Activated B cell treated with CpG ODN at 0.5 μM for 24 hours (primary cell): ENCODE measurements around the gene BDNF. TPM values are rescaled to one million over a fixed set of nuclear protein-coding genes. Genes with fewer than 3 reads are reported as not detected.

Experiments used
- ATAC-seq: fragments of 200-7000 bp; cut with Tn5 transposase; one replicate; pipeline ENCODE4 v1.10.0; 2021; ENCODE audit warnings: low read depth, mild to moderate bottlenecking, moderate library complexity
- CTCF ChIA-PET: fragments of 350-600 bp; sonication (Branson Sonifier 250); formaldehyde crosslinking; loops from one replicate; lab custom pipeline; 2021; ENCODE audit warnings: antibody characterized with exemption; lab: Charles Lee
- POLR2A ChIA-PET: fragments of 350-600 bp; sonication (Branson Sonifier 250); formaldehyde crosslinking; loops from one replicate; lab custom pipeline; 2021; ENCODE audit warnings: antibody characterized with exemption; lab: Charles Lee
- DNase-seq: peaks from one replicate; pipeline ENCODE4 v3.0.0; 2022
- H3K27ac Mint-ChIP-seq: one replicate; pipeline ENCODE4 v1.8.0; 2020; ENCODE audit warnings: mixed read lengths
- H3K27me3 Mint-ChIP-seq: one replicate; pipeline ENCODE4 v1.8.0; 2021; ENCODE audit warnings: mixed read lengths
- H3K36me3 Mint-ChIP-seq: one replicate; pipeline ENCODE4 v1.8.0; 2021; ENCODE audit warnings: low read depth, mixed read lengths
- H3K4me1 Mint-ChIP-seq: one replicate; pipeline ENCODE4 v1.8.0; 2021; ENCODE audit warnings: mixed read lengths
- H3K4me3 Mint-ChIP-seq: one replicate; pipeline ENCODE4 v1.8.0; 2020; ENCODE audit warnings: mild to moderate bottlenecking, mixed read lengths
- H3K9me3 Mint-ChIP-seq: one replicate; pipeline ENCODE4 v1.8.0; 2020; ENCODE audit warnings: mixed read lengths
- intact Hi-C: fragments of 100-400 bp; cut with micrococcal nuclease; formaldehyde crosslinking; loops from one replicate; pipeline ENCODE4 v1.15.1; 2024
- total RNA-seq: library from RNA; stranded (reverse); gene quantifications from 2 replicates; pipeline ENCODE4 v1.2.3, GENCODE V29; 2022
- TF ChIP-seq, protein P1 (sequence below): fragments of 200-600 bp; IDR thresholded peaks from one replicate; pipeline ENCODE4 v1.8.0; 2022; ENCODE audit warnings: antibody characterized with exemption, mild to moderate bottlenecking

Gene BDNF
- total RNA-seq, 1 donor from 2014 or later = not detected

DNA sequence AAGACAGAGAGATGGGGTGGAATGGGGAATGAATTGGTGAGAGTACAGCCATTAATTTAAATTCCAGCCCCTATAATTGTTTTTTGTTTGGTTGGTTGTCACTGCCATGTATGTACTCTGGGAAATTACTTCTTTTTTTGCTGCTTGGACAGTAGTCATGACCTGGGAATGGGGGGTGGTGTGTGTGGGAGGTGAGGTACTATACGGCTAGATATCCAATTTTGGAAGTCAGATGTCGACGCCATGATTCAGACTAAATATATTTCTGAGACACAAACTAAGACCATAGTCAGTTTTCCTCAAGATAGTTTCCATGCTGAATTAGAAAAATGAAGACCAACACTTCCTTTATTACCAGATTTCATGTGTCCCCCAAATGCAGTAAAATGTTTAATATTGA, 7.4 kb upstream of the BDNF start:
- CTCF ChIA-PET = no interaction called here
- no peaks in the 10 kb centered on the region for H3K9me3 Mint-ChIP-seq
- no peak overlapping the region for H3K27ac Mint-ChIP-seq
- no peak overlapping the region for H3K4me3 Mint-ChIP-seq
- H3K27me3 Mint-ChIP-seq = peaks cover 12% of the 10 kb centered on the region
- H3K36me3 Mint-ChIP-seq = no peaks in the 10 kb centered on the region
- POLR2A ChIA-PET = no interaction called here
- intact Hi-C loops = no loop called here
- DNase-seq (no peak), ATAC-seq (no peak)
- TF ChIP-seq, protein P1, sequence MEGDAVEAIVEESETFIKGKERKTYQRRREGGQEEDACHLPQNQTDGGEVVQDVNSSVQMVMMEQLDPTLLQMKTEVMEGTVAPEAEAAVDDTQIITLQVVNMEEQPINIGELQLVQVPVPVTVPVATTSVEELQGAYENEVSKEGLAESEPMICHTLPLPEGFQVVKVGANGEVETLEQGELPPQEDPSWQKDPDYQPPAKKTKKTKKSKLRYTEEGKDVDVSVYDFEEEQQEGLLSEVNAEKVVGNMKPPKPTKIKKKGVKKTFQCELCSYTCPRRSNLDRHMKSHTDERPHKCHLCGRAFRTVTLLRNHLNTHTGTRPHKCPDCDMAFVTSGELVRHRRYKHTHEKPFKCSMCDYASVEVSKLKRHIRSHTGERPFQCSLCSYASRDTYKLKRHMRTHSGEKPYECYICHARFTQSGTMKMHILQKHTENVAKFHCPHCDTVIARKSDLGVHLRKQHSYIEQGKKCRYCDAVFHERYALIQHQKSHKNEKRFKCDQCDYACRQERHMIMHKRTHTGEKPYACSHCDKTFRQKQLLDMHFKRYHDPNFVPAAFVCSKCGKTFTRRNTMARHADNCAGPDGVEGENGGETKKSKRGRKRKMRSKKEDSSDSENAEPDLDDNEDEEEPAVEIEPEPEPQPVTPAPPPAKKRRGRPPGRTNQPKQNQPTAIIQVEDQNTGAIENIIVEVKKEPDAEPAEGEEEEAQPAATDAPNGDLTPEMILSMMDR = no peak
- no peaks in the 10 kb centered on the region for H3K4me1 Mint-ChIP-seq

DNA sequence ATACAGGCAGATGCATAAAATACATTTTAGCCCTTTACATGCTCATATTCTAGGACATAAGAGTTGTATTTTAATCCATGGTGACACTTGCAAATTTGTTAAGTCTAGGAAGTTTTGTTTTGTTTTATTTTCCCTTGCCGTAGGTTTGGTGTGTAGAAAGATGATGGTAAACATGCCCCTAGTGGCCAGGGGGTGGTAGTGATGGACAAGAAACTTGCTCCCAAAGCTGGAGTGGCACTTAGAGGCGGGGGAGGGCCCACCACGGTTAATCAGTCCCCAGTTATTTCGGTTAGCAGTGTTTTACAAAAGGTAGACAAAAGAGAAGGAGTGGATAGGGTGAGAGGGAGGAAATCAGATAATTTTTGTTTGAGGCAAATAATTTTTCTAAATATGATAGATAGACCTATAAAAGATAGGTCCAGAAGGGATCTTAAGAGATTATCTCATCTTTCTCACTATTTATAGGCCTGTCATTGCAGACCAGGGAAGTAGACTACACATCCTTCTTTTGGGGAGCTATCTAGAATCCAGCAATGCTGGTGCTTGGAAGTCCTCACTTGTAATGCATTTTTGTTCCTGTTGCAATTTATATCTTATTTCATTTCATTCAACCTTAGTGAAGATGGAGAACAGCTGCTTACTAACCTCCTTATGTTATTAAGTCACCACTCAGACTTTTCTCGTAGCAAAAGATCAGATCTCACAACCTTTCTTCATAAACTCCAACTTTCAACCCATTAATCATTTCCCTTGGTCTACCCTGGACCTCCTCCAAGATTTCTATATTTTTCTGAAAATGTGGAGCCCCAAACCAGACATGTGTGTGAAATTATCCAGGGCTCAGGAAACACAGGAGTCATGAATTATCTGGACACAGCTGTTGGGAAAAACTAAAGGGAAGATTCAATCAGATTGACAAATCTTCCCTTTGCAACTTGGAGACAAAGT, 5.9 kb upstream of the BDNF start:
- Mint-ChIP-seq H3K9me3 (no peaks in the 10 kb centered on the region), H3K27me3 (peaks cover 22% of the 10 kb centered on the region), H3K4me3 (no peak overlapping the region), H3K36me3 (no peaks in the 10 kb centered on the region), H3K27ac (no peak overlapping the region), H3K4me1 (peaks cover 7% of the 10 kb centered on the region)
- CTCF ChIA-PET = interaction anchor here (2.2 kb wide), 1 partner anchor 11 kb away, joined by 5 read pairs; no protein-coding TSS in a partner anchor
- intact Hi-C loops = no loop called here
- ATAC-seq (no peak), DNase-seq (no peak)
- POLR2A ChIA-PET = no interaction called here
- TF ChIP-seq, protein P1 = no peak

DNA sequence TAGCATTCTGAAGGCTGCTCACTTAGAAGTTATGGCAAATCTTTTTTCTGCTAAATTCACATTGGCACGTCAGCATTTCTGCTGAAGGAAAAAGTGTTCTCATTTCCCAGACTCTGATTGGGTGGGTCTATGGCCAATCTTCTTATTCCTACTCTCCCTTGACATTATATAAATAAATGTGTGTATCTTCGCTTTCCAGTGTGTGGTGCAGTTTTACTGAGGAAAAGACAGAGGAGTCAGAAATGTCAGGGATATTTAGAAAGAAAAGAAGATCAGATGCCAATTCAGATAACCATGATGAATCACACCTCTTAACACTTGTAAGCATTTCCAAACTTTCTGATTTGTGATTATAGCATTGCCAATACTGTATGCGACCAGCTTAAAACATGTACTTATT, 3.2 kb upstream of the BDNF start:
- CTCF ChIA-PET = no interaction called here
- POLR2A ChIA-PET = no interaction called here
- TF ChIP-seq, protein P1 = no peak
- Mint-ChIP-seq H3K27me3 (peaks cover 40% of the 10 kb centered on the region), H3K36me3 (no peaks in the 10 kb centered on the region), H3K4me3 (no peak overlapping the region), H3K4me1 (peaks cover 27% of the 10 kb centered on the region), H3K27ac (no peak overlapping the region), H3K9me3 (no peaks in the 10 kb centered on the region)
- ATAC-seq = no peak
- no peak for DNase-seq
- intact Hi-C loops = no loop called here

DNA sequence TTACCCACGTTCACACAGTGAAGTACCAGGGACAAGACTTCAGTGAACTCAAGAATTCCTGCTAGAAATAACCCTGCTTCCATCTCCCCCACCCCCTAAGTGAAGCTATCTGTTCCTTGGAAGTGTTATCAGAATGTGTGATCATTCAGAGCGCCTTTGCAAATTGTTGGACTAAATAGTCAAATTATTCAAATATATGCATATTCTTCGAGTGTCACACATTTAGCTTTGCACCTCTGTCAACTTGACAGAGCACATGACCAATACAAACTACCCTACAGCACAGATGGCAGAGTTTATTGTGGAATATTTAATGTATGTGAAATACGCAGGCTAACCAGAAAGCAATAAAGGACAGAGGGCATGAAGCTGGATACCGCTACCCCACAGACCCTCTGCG, 2.6 kb upstream of the BDNF start:
- H3K4me3 Mint-ChIP-seq = no peak overlapping the region
- DNase-seq = no peak
- TF ChIP-seq, protein P1 = no peak
- intact Hi-C loops = no loop called here
- CTCF ChIA-PET = no interaction called here
- H3K36me3 Mint-ChIP-seq = no peaks in the 10 kb centered on the region
- peaks cover 42% of the 10 kb centered on the region for H3K27me3 Mint-ChIP-seq
- H3K4me1 Mint-ChIP-seq = peaks cover 27% of the 10 kb centered on the region
- no peak overlapping the region for H3K27ac Mint-ChIP-seq
- POLR2A ChIA-PET = no interaction called here
- no peaks in the 10 kb centered on the region for H3K9me3 Mint-ChIP-seq
- no peak for ATAC-seq

DNA sequence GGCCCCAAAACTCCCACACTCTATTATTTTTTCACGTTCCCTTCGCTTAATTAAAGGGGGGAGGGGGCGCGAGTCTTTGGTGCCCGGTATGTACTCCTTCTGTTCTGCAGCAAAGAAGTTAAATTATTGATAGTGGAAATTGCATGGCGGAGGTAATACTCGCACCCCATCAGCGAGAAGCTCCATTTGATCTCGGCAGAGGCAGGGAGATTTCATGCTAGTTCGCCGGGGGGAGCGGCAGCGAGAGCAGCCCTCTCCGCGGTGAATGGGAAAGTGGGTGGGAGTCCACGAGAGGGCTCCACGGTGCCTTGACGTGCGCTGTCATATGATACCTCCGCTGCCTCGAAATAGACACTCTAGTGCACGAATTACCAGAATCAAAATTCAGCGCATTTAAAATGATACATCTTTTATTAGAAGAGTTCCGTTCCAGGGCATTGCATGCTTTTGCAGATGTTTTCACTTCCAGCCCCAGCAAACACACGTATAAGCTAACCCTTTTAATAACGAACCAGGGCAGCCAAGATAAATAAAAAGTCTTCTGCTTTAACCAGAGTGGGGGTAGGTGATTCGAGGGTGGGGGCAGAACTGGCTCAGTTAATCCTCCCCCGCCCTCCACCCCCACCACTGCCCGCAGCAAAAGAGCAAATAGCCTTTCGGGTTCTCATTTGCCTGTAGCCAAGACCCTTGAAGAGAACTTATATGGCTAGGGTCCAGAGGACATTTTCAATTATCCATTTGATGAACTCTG, 1.3 kb upstream of the BDNF start:
- Mint-ChIP-seq H3K36me3 (no peaks in the 10 kb centered on the region), H3K27ac (no peak overlapping the region), H3K4me3 (peak overlapping the region; percentile 80), H3K4me1 (peaks cover 27% of the 10 kb centered on the region), H3K9me3 (no peaks in the 10 kb centered on the region), H3K27me3 (peaks cover 50% of the 10 kb centered on the region)
- DNase-seq (no peak), ATAC-seq (no peak)
- TF ChIP-seq, protein P1 = no peak
- intact Hi-C loops = no loop called here
- CTCF ChIA-PET = interaction anchor here (3.4 kb wide), 1 partner anchor 829 kb away, joined by 50 read pairs; no protein-coding TSS in a partner anchor
- POLR2A ChIA-PET = no interaction called here
